Sciatic nerve (tissue), 2 donors: ENCODE results near the gene NFKBIZ. TPM values are rescaled to one million over a fixed set of nuclear protein-coding genes. Genes with fewer than 3 reads are reported as not detected.

ENCODE experiments used
- ATAC-seq: fragments of 200-7000 bp; cut with Tn5 transposase; one replicate; pipeline ENCODE4 v1.9.1; 2020; ENCODE audit warnings: mild to moderate bottlenecking, moderate library complexity
- DNase-seq: peaks from one replicate; pipeline ENCODE4 v3.0.0-alpha.2; 2020; ENCODE audit warnings: low spot score
- intact Hi-C: fragments of 100-400 bp; cut with DNase I; formaldehyde crosslinking; loops from one replicate; pipeline ENCODE4 v1.14.2; 2022
- total RNA-seq: library from RNA; stranded (reverse); fragmentation: NEBNext Ultra II Directional; extraction: Animal tissue kit (Norgen Biotek cat#: 25700); gene quantifications from one replicate; pipeline ENCODE4 v1.2.1, GENCODE V29; 2021
- donor health status: DM: no; HTN: no; CAD: no.
- donor health status: DM: no; HTN: no; CAD: no.

The NFKBIZ gene, protein sequence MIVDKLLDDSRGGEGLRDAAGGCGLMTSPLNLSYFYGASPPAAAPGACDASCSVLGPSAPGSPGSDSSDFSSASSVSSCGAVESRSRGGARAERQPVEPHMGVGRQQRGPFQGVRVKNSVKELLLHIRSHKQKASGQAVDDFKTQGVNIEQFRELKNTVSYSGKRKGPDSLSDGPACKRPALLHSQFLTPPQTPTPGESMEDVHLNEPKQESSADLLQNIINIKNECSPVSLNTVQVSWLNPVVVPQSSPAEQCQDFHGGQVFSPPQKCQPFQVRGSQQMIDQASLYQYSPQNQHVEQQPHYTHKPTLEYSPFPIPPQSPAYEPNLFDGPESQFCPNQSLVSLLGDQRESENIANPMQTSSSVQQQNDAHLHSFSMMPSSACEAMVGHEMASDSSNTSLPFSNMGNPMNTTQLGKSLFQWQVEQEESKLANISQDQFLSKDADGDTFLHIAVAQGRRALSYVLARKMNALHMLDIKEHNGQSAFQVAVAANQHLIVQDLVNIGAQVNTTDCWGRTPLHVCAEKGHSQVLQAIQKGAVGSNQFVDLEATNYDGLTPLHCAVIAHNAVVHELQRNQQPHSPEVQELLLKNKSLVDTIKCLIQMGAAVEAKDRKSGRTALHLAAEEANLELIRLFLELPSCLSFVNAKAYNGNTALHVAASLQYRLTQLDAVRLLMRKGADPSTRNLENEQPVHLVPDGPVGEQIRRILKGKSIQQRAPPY
- total RNA-seq = 91.6 TPM

DNA sequence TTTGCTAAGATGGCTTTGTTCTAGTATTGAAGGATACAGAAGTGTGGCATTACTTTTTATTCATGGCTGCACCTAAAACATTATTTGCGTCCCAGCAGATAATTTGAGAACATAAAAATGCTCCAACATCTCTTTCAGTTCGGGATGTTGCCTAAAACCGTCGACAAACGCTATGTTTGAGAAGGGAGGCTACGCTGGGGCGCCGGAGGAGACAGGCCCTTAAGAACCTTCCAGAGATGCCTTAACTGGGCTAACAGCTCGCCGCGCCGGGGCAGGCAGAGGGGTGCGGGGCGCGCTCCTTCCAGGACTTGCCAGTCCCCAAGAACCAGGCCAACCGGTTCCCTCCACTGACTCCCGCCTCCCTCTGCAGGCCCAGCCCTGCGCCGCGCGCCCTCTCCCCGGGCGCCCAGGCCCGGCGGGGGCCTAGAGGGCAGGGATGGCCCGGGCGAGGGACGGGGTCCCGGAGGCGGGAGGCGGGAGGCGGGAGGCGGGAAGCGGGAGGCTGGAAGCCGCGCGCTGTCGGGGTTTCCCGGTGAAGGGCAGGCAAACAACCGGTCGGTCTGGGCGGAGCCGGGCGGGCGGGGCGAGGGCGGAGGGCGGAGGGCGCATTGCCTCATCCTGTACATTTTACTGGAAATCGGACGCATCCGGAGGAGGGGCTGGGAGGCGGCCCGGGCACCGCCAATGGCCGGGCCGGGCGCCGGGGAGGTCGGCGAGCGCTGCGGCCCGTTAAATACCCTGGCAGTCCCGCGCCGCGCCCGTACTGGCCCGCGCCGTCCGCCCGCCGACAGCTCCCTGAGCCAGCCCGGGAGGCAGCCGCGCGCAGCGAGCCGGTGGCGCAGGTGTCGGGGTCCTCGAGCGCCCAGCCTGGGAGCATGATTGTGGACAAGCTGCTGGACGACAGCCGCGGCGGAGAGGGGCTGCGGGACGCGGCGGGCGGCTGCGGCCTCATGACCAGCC, at the start of gene NFKBIZ:
Gene NFKBIZ (plus strand): TSS at position 761 of the 960 bp plus-strand sequence. CDS start 115 bp downstream, at position 876.
- DNase-seq (peak; percentile 99), ATAC-seq (peak; percentile 98)
- intact Hi-C loops = no loop called here

DNA sequence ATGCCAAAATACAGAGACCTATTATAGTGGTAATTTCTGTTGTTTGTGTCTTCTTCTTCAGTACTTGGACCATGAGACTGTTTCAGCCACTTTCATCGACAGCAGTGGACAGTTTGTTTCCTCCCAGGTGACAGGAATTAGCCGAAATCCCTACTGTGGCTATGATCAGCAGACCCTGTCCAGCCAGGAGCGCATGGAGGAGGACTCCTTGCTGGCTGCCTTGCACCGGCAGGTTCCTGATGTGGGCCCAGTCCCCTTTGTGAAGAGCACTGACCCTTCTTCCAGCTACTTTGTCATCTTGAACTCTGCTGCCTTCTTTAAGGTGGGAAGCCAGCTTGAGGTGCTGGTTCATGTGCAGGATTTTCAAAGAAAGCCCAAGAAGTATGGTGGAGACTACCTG, 48.1 kb upstream of the NFKBIZ start:
- ATAC-seq = no peak
- intact Hi-C loops = no loop called here
- no peak for DNase-seq

DNA sequence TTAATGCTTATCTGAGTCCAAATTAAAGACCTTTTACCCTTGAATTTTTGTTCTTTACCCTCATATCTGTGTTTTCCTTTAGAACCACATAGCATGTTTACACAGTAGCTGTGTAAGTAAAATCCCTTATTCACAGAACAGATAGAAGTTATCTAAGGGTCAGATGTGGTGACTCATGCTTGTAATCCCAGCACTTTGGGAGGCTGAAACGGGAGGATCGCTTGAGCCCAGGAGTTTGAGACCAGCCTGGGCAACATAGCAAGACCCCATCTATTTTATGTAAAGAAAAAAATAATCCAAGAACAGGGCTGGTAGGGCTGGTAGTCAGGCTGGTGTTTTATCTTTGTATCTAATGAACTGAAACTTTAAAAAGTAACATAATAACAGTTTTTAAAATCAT, 47.1 kb upstream of the NFKBIZ start:
- DNase-seq (no peak), ATAC-seq (no peak)
- intact Hi-C loops = no loop called here

DNA sequence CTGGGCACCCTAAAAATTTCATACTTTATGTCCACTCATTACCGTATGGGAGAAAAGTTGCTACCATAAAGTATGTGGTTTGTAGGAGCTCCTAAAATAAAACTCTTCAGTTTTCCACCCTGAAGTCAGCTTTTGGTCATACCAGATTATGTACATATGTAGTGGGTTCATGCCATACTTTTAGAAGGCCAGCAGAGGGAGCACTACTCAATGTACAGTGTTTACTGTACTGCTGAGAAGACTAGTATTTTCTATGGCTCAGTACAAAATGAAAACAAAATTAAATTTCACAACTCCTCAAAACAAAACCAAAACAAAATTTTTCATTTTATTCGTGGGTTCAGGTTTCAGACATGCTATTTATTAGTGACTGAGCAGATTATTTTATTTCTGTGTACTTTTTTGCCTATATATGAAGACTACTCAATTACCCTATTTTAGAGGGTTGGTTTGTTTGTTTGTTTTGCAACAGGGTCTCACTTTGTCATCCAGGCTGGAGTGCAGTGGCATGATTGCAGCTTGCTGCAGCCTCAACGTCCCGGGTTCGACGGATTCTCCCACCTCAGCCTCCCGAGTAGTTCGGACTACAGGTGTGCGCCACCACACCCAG, 46.0 kb upstream of the NFKBIZ start:
- ATAC-seq = peak; percentile 95
- no peak for DNase-seq
- intact Hi-C loops = no loop called here

DNA sequence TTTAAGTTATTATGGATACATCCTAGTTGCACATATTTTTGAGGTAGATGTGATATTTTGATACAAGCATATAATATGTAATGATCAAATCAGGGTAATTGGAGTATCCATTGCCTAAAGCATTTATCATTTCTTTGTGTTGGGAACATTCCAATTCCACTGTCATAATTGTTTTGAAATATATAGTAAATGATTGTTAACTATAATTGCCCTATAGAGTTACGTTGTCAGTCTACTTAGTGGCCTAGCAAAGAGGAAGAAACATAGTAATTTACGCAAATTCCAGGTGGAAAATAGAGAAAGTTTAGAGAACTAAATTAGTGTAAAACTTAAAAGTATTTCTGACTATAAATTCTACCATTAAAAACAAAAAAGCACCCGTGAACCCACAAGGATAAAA, 45.4 kb upstream of the NFKBIZ start:
- intact Hi-C loops = no loop called here
- DNase-seq (no peak), ATAC-seq (no peak)

DNA sequence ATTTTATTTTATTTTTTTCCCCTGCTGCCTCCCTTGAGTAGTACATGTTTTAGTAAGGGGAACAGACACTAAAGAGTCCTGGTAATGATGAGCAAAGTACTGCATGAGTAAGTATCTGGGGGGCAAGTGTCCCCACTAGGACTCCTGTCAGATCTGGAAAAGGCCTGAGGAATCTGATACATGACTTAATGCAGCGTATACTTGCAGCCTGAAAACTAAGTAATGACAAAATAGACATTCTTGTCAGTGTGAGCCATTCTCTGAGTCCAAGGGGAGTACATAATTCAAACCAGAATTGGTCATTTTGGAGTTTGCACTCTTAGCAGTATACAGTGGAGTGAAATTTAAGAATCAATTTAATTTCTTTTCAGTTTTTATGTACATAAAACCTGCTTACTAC, 42.8 kb upstream of the NFKBIZ start:
- ATAC-seq (no peak), DNase-seq (no peak)
- intact Hi-C loops = no loop called here

DNA sequence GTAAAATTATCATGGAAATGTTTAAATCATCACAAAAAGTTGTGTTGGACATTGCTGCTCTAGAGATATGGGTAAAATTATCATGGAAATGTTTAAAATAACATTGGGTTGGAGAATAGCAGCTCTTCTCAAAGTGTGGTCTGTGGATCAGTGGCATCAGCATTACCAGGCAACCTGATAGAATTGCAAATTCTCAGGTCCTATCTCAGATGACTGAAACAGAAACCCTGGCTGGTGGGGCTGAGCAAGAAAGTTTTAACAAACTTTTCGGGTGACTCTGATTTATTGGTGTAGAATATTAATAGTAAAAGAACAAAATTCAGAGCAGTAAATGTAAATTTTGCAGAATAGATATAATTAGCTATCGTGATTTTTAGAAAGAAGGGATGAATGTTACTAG, 41.4 kb upstream of the NFKBIZ start:
- DNase-seq = no peak
- intact Hi-C loops = no loop called here
- no peak for ATAC-seq

DNA sequence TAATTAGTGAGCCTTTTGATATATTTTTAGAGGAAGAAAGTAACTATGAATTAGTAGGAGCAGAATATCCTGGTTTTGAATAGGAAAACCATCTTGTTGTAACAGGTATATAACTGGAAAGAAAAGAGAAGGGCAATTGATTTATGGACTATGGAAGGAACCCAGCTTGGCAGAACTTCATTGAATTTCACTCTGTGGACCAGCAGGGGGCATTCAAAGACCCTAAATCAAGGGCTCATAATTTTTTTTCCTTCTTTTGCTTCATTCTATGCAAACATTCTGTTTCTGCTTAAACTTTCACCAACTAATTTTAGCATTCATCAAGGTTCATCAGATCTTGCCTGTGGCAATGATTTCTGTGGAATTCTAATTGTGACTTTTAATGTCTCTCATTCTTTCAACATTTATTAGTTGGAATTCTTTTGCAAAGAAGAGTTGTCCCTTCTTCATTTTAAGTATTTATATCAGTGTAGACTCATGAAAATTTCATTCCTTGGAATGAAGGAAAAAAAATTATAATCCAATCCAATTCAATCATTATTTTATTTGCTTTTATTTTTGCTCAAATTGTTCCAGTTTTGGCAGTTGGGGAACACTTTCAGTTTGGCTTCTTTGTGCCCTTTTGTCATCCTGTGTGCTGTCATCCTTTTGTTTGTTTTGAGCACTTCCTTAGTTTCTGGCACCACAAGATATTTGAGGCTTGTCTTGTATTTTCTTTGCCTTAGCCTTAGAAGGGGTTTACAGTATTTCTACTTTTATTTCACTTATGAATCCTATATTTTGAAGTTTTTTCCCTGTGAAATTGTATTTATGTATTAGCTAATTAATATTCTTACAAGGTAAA, 39.9 kb upstream of the NFKBIZ start:
- ATAC-seq (peak; percentile 46), DNase-seq (no peak)
- intact Hi-C loops = loop anchor here (5.0 kb wide), 1 partner anchor 413 kb away; no protein-coding TSS in a partner anchor

DNA sequence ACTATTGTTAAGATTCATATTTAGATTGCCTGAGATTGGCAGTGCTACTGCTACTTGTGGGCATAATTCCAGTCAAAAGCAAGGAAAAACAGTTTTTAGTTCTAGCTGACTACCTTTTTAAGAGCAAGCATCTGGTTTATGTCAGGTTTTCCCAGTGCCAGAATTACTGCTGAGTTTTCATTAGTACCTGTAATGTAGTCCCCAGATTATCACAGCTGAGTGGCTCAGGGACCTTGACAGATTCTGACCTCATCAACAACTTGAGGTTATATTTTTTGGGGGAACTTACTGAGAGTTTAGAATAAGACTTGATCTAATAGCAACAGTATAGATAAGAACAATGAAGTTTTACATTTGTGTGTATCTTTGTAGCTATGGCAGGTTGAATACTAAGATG, 39.3 kb upstream of the NFKBIZ start:
- intact Hi-C loops = loop anchor here (5.0 kb wide), 1 partner anchor 412 kb away; no protein-coding TSS in a partner anchor
- ATAC-seq = no peak

DNA sequence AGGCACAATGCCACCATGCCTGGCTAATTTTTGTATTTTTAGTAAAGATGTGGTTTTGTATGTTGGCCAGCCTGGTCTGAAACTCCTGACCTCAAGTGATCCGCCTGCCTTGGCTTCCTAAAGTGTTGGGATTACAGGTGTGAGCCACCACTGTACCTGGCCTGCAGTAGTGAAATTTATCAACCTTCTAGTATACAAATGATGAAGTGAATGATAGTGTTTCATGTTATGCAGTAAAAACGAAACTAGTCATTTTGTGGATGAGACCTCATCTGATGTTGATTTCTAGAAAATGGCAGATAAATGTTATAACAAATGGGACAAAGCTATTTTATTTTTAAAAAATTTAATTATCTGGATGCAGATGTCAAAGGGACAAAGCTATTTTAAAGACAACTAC, 37.4 kb upstream of the NFKBIZ start:
- intact Hi-C loops = loop anchor here (5.0 kb wide), 1 partner anchor 410 kb away; no protein-coding TSS in a partner anchor
- ATAC-seq (no peak), DNase-seq (no peak)

More for the DNA sequence above, 39.3 kb upstream of the NFKBIZ start:
- DNase-seq = no peak

DNA sequence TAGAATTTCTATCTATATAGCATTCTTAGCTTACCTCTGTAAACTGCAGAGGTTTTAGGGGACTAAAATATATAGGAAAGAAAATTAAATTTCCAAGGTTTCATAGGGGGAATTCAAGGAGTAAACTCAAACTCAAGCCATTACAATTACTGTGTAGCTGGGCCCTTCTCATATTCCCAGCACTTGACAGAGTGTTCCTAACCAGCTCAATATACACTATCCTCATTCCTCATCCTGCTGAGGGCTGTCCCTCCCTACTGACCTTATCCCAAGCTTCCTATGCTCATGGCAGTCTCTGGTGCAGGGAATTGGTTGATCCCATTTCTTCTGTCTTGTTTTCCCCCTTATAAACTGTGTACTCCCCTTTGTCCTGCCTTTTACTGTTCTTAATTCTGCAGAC, 36.4 kb upstream of the NFKBIZ start:
- intact Hi-C loops = loop anchor here (5.0 kb wide), 1 partner anchor 409 kb away; no protein-coding TSS in a partner anchor
- DNase-seq = no peak
- ATAC-seq = no peak

DNA sequence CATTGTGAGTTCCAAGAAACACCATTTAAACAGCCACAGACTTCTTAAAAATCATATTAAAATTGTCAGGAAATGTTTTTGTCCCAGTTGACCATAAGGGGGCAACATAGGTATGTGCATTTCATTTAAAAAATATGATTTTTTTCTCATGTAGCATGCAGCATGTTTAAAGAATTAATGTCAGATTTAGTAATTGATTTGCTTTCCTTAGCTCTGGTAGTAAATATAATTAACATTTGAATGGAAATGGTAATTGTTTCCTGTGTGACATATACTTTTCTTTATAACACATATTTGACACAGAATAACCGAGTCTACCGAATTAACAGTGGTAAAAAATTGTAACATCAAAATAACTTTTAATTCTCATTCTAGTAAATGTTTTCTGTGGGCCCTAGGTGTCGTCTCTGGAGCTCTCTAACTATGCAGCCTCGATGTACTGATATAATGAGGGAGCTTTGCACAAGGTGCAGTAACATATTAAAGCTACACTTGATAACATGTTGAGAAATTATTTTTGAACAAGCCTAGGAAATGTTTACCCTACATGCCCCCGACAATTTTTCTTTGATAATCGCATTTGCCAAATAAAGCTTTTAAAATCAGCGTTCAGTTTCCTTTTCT, 35.4 kb upstream of the NFKBIZ start:
- DNase-seq (no peak), ATAC-seq (no peak)
- intact Hi-C loops = loop anchor here (5.0 kb wide), 1 partner anchor 408 kb away; no protein-coding TSS in a partner anchor

DNA sequence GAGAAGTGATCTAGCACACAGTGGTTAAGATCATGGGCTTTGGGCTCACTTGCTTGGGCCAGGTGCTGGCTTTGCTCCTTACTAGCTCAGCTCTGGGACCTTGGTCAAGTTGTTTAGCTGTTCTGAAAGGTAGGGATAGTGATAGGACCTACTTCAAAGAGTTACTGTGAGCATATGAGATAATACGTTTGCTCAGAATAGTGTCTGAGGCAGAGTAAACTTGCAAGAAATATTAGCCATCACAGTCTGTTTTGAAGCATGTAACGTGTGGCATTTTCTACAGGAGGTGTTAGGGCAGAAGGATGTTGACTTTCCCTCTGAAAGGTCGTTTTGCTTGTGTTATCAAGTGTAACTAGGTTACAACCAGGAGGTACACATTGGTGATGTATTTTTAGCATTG, 34.5 kb upstream of the NFKBIZ start:
- ATAC-seq (no peak), DNase-seq (no peak)
- intact Hi-C loops = loop anchor here (5.0 kb wide), 1 partner anchor 407 kb away; no protein-coding TSS in a partner anchor

DNA sequence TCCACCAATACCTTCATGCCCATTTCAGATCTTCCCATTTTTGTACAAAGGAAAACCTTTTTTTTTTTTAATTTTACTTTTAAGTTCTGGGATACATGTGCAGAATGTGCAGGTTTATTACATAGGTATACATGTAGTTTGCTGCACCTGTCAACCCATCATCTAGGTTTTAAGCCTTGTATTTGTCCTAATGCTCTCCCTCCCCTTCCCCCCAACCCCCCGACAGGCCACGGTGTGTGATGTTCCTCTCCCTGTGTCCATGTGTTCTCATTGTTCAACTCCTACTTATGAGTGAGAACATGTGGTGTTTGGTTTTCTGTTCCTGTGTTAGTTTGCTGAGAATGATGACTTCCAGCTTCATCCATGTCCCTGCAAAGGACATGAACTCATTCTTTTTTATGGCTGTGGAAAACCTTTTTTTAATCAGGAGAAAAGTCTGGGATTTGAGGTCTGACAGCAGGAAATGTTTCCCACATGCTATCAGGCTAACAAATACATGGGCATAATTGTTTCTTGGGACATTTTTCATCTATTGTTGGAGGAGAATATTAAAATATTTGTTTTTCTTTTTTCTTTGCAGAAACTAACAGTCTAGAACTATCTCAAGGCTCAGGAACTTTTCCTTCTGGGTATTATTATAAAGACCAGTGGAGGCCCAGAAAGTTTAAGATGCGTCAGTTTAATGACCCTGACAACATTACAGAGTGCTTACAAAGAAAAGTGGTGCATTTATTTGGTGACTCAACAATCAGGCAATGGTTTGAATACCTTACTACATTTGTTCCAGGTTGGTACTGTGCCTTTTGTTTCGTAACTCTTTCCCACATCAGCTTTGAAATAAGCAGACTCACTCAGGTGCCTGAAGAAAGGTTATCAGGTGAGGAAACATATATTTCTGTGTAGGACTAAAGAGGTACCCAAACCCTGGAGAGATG, 32.8 kb upstream of the NFKBIZ start:
- intact Hi-C loops = no loop called here
- no peak for DNase-seq
- no peak for ATAC-seq

DNA sequence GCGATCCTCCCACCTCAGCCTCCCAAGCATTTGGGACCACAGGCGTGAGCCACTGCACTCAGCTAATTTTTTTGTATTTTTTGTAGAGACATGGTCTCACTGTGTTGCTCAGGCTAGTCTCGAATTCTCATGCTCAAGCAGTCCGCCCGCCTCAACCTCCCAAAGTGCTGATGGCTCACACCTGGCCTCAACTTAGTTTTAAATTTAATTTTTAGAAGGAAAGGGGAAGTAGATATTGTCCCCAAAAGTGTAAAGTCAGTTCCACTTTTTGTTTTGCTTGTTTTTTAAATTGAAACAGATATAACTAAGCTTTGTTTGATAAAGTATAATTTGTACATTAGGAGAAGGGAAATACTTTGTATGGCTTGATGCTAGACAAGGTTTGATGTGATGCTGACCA, 31.3 kb upstream of the NFKBIZ start:
- intact Hi-C loops = no loop called here
- ATAC-seq (no peak), DNase-seq (no peak)

DNA sequence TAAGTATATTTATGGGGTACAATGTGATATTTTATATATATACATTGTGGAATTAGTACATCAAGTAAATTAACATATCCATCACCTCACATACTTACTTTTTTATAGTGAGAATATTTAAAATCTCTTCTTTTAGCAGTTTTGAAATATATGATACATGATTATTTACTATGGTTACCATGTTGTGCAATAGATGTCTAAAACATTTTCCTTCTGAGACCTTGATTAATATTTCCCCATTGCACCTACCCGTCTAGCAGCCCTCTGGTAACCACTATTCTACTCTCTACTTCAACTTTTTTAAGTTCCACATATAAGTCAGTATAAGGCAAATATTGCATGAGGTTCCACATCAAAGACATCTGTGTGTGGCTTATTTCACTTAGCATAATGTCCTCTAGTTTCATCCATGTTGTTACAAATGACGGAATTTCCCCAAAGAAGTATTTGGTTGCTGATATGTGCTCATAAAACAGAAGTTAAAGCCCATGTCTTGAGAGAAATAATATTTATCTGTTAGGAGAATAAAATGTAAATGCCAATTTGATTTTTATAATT, 29.6 kb upstream of the NFKBIZ start:
- ATAC-seq = no peak
- intact Hi-C loops = no loop called here
- DNase-seq = no peak
